Activated naive CD4-positive, alpha-beta T cell (primary cell): ENCODE results near the gene BAX.
A peak's percentile ranks its signal among the peaks of the same experiment; 100 is the strongest.
"Not testable (repeated sequence)": the region's sequence is repeated elsewhere in the genome, so short reads cannot be mapped to it uniquely, and the experiment has no call there.

Experiments used
- DNase-seq, 4 experiments: peaks; one replicate each; lab custom pipeline; 2025; lab: John Stamatoyannopoulos, UW

BAX gene

GRCh38 chr19:48954595-48955307, at the start of gene BAX:
Gene BAX, plus strand, starts transcription at chr19:48954875. Its CDS starts 54 bp downstream, at chr19:48954929.
- DNase-seq: peak; percentile 67 to 83 (median 78)

- DNase-seq: no peak
Observed at GRCh38 chr19:48905664-48906063, 49.0 kb upstream of the BAX start.

- DNase-seq: no peak
Observed at GRCh38 chr19:48906324-48906723, 48.4 kb upstream of the BAX start.

GRCh38 chr19:48907671-48908070, 47.0 kb upstream of the BAX start:
- DNase-seq: no peak

GRCh38 chr19:48909424-48910077, 45.1 kb upstream of the BAX start:
- not testable (repeated sequence) for DNase-seq

GRCh38 chr19:48910803-48911202, 43.9 kb upstream of the BAX start:
- no peak for DNase-seq

- no peak for DNase-seq
Observed at GRCh38 chr19:48913114-48913889, 41.4 kb upstream of the BAX start.

- DNase-seq: no peak
Observed at GRCh38 chr19:48914181-48914580, 40.5 kb upstream of the BAX start.

- no peak for DNase-seq
Observed at GRCh38 chr19:48915757-48916156, 38.9 kb upstream of the BAX start.

GRCh38 chr19:48918071-48918470, 36.6 kb upstream of the BAX start:
- DNase-seq: no peak

- no peak for DNase-seq
Observed at GRCh38 chr19:48918801-48919247, 35.9 kb upstream of the BAX start.

- not testable (repeated sequence) for DNase-seq
Observed at GRCh38 chr19:48919271-48919670, 35.4 kb upstream of the BAX start.

- no peak for DNase-seq
Observed at GRCh38 chr19:48920949-48921348, 33.7 kb upstream of the BAX start.

GRCh38 chr19:48921721-48922500, 32.8 kb upstream of the BAX start:
- DNase-seq: no peak

- DNase-seq: no peak
Observed at GRCh38 chr19:48922548-48923490, 31.9 kb upstream of the BAX start.

- DNase-seq: no peak
Observed at GRCh38 chr19:48925240-48925843, 29.3 kb upstream of the BAX start.

GRCh38 chr19:48925890-48926289, 28.8 kb upstream of the BAX start:
- not testable (repeated sequence) for DNase-seq

- DNase-seq: peak in 1 of 4 experiments; percentile 6
Observed at GRCh38 chr19:48926909-48927308, 27.8 kb upstream of the BAX start.

GRCh38 chr19:48927692-48928091, 27.0 kb upstream of the BAX start:
- DNase-seq: not testable (repeated sequence)
